Stimulated activated CD8-positive, alpha-beta memory T cell treated with anti-CD3 and anti-CD28 coated beads, Interleukin-12 subunit alpha, Interleukin-12 subunit beta, amount 100 ng/mL, for 1 hour (primary cell): Measurements from ENCODE around the gene UBALD2.
"Not testable (repeated sequence)": the region's sequence is repeated elsewhere in the genome, so short reads cannot be mapped to it uniquely, and the experiment has no call there.

Source experiments
- DNase-seq: peaks from one replicate; pipeline ENCODE4 v3.0.0-alpha.2; 2020; ENCODE audit warnings: low read depth

The UBALD2 gene

DNA sequence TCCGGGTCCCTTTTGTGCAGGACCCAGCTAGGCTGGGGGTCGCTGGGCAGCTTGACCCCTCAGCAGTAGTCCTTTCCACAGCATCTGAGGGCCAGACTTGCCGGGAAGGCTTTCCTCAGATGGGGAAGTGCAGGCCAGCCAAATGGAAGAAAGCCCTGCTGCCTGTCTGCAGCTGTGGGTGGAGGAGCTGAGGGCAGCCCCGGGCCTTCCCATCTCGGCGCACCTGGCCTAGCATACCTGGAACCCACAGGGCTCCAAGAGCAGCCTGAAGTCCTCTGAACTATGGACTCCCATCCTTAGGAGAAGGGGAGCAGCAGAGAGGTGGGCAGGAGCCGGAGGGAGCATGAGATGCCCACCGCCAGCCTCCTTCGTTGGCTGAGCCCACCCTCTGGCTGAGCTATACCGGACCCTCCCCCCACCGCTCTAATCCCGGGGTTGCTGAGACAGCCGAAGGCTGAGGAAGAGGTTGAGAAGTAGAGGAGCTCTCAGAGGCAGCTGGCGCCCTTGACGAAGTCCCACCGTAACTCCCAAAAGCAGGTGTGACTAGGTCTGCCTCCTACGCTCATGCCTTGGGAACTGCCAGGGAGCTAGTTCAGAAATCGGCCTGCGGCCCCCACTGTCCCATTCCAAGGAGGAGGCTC is 13.2 kb downstream of the UBALD2 start:
- no peak for DNase-seq

DNA sequence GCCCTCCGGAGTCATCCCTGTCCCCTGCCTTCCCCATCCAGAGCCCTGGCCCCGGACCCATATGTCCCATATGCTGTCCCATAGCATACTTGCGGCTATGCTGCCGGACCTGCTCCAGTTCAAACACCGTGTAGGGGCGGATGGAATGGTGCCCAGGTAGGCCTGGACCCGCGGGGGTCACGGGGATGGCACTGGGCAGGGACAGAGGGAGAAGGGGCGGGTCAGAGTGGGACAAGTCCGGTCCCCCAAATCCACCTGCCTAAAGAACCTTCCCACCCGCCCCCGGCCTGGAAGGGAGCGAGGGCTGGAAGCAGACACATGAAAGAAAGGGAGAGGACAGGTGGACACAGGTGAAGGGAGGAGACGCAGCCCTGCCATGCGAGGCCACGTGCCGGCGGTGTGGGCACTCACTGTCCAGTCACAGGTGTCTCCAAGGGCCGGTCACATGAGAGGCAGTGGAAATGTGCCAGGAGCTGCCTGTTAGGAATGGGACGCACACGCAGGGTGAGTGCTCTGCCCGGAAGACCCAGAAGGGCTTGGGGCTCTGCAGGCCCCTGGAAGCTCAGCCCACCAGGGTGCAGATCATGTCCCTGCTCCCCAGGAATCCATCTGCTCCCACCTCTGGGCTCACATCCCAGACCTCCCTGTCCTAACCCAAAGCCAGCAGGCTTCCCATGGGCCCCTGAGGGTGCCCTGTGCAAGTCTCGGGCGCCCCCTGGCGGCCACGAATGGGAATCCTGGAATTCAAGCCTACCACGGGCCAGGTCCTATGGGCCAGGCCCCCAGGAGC is 14.0 kb downstream of the UBALD2 start:
- peak; percentile 79 for DNase-seq

DNA sequence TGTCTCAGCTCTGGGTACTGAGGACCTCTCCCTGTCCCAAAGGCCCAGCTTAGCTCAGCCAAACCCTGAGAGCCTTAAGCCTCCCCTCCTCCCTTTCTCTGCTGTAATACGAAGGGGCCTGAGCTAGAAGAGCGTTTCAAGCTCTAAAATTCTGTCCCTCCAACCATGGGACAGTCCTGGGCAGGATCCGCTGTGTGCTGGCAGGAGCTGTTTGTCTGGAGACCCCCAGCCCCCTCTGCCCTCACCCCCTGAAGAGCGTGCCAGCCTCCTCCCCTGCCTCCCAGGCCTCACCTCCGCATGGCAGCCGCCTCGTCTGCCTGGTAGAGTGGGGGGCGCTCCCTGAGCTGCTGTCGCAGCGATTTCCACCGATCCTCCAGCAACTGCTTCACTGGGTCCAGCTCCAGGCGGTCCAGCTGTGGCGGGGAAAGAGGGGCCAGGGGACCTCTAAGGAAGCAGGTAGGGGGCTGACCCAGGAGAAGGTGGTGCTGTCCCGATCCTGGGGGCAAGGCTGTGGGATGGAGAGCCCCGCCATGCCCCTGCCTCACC is 14.7 kb downstream of the UBALD2 start:
- DNase-seq: no peak

DNA sequence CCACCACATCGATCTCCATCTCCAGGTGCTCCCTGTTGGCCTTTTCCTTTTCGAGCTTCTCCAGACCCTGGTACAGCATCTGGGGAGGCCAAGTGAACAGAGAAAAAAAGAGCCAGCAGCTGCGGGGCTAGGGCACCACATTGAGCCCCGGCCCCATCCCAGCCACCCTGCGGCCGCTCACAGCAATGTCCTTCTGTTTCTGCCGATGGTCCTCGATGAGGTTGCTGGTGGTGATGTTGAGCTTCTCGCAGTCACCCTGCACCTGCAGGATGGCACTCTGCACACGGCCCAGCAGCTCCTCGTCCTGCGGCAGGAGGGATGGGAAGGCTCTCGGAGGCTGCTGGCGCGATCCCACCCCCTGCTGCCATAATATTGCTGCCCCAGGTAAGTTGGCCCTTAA is 15.5 kb downstream of the UBALD2 start:
- DNase-seq: no peak

GRCh38 chr17:76281573-76282371 is 16.6 kb downstream of the UBALD2 start:
- no peak for DNase-seq

GRCh38 chr17:76292567-76292966 is 27.4 kb downstream of the UBALD2 start:
- DNase-seq: no peak

DNA sequence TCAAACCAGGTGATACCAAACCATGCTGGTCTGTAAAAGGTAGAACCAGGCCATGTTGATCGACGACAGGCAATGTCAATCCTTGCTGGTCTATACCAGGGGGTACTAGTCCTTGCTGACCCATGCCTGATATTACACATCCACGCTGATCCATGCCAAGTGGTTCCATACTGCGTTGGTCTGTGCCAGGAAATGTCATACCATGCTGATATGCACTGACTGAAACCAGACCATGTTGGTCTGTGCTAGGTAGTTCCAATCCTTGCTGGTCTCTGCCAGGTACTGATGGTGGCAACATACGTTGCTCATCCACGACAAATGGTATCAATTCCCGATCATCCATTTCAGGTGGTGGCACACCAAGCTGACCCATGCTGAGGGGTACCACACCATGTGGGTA is 28.0 kb downstream of the UBALD2 start:
- no peak for DNase-seq

GRCh38 chr17:76296186-76296585 is 31.0 kb downstream of the UBALD2 start:
- no peak for DNase-seq

GRCh38 chr17:76296889-76297288 is 31.7 kb downstream of the UBALD2 start:
- no peak for DNase-seq

DNA sequence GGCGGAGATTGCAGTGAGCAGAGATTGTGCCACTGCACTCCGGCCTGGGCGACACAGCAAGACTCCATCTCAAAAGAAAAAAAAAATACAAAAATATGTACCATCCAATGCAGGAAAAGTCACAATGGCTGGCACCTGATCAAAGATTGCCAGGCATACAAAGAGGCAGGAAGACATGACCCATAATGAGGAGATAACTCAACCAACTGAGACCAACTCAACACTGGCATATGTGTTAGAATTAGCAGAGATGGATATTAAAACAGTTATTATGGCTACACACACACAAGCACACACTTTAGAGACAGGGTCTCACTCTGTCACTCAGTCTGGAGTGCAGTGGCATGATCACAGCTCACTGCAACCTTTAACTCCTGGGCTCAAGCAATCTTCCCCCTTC is 32.3 kb downstream of the UBALD2 start:
- no peak for DNase-seq

DNA sequence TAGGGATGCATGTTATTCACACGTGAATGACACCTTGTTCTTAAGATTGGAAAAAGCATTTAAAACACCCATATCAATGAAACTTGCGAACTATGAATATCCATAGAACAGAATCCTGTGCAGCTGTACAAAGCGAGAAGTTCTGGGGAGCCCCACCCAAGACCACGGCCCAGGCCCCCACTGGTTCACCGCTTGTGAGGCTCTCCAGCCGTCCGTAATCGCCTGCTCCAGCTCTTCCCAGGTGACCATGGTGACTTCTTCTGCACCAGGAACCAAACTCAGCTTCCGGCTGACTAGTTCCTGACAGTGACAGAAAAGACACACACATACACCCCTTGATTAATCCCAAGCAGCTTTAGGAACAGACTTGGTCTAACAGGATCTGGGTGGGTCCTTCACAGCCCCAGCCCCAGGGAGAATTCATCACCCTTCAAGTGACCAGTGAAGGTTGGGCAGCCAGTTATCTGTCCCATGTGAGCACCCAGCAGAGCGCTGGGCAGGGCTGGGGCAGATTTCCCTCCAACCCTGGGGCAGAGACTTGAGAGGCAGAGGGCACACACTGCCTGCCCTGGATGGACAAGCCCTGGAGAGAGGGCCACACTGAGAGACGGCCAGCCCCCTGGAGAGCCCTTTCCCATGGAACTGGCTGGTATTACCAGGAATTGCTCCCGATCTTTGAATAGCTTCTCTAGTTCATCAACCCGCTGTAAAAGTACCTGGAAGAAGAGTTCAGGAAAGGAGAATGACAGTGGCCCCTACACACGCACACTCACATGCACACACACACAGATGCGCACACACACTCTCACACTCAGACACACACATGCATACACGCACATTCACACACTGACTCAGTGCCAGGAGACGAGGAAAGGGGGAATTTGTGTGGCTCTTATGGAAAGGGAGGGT is 39.3 kb downstream of the UBALD2 start:
- no peak for DNase-seq

DNA sequence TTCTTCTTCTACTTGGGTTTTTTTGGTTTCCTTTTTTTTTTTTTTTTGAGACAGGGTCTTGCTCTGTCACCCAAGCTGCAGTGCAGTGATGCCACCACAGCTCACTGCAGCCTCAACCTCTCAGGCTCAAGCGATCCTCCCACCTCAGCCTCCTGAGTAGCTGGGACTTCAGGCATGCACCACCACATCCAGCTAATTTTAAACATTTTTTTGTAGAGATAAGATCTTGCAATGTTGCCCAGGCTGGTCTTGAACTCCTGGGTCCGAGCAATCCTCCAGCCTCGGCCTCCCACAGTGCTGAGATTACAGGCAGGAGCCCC is 39.9 kb downstream of the UBALD2 start:
- DNase-seq: not testable (repeated sequence)

DNA sequence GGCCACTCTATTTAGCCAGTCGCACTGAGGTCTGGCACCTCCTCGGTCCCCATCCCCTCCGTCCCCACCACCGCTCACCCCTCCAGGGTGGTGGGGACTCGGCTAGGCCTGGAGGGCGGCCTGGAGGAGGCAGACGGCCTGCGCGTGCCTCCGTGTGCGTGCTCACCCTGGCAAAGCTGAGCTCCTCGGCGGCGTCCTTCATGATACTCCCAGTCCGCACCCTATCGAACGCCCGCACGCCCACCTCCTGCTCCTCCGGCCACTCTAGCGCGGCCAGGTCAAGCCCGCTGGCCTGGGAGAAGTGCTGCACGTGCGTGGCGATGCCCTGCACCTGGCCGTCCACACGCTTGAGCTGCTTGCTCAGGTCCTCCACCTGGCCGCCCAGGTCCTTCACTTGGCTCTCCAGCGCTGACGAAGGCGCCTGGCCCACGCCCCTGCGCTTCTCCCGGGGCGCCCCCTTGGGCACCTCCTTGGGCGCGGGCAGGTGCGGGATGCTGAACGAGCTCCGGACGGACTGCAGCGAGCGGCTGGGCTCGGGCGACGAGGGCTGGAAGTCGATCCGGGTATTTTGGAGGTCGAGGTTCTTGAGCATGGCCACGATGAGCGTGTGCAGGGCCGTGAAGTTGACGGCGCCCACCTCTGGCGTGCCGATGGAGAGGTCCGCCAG is 42.3 kb downstream of the UBALD2 start:
- no peak for DNase-seq

- no peak for DNase-seq
Measured at GRCh38 chr17:76307966-76308338, 42.8 kb downstream of the UBALD2 start, which contains the start of gene QRICH2. QRICH2 (minus strand) TSS chr17:76308276; CDS start chr17:76307998, 278 bp downstream.

DNA sequence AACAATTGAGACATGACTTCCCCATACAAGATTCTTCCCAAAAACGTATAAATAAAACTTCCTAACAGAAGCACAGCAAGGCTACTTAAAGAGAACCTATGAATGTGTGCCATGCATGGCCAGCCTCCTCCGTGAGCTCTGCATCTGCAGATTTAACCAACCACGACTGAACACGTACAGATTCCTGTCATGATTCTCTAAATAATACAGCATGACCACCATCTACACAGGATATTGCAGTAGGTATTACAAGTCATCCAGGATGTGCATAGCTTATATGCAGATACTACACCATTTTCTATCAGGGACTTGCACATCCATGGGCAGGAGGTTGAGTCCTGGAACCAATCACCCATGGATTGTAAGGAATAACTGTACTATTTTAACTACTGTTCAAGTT is 44.3 kb downstream of the UBALD2 start:
- DNase-seq: no peak

DNA sequence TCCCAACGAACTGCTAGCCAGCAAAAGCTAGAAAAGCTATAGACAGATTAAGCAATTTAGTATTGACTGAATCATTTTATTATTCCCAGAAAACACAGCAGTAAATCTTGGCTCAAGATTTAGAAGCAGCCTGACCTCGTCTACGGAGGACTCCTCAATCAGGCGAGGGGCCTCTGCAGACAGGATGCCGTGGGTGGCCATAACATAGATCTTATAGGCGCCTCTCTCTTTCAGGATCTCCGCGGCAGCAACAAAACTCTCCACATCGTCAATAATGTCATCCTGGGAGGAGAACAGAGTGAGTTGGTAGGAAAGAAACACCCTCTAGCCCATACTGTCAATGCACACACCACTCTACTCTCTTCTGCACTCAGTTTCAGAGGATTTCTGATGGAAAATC is 47.6 kb downstream of the UBALD2 start:
- DNase-seq: no peak

GRCh38 chr17:76314392-76315227 is 49.5 kb downstream of the UBALD2 start:
- DNase-seq: no peak

GRCh38 chr17:76317535-76317934 is 52.4 kb downstream of the UBALD2 start:
- no peak for DNase-seq

DNA sequence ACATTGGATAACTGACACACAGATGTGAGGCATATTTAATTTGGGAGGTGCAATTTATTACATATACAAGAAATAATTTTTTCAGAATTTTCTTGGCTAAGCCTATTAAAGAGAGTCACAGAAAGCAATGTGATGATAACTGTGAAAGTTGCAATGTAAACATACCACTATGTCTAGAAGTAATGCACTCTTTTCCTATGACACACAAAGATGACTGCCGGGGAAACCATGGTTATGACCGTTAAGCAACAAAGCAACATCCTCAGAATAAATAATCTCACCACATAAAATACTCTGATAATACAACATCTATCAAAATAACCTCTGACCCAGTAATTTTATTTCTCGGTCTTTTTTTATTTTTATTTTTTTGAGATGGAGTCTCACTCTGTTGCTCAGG is 53.4 kb downstream of the UBALD2 start:
- DNase-seq: no peak
